Astrocyte of the cerebellum (primary cell): Measurements from ENCODE around the gene GPR150.

ENCODE experiments used
- DNase-seq: peaks from one replicate; pipeline ENCODE4 v3.0.0-alpha.2; 2011; ENCODE audit warnings: low read depth
- H3K4me3 ChIP-seq: 2 replicates; pipeline ENCODE4 v1.5.1; 2011; ENCODE audit warnings: mild to moderate bottlenecking, low read depth, low read length, moderate library complexity
- CTCF ChIP-seq: IDR thresholded peaks from 2 replicates; pipeline ENCODE4 v1.5.1; 2012; ENCODE audit warnings: low read length, low read depth, moderate library complexity, mild to moderate bottlenecking; ENCODE audit errors: missing control alignments
- in situ Hi-C: cut with HindIII; loops from 2 replicates; pipeline ENCODE4 v1.10.0; 2017; ENCODE audit warnings: low sequenced_read_pairs

The GPR150 gene

GRCh38 chr5:95595289-95595931 is 24.5 kb upstream of the GPR150 start:
- in situ Hi-C loops = no loop called here
- TF ChIP-seq CTCF = no peak
- no peak for DNase-seq
- H3K4me3 ChIP-seq = no peak overlapping the region

- no peak for TF ChIP-seq CTCF
- DNase-seq = no peak
- H3K4me3 ChIP-seq = no peak overlapping the region
- in situ Hi-C loops = no loop called here
Measured at GRCh38 chr5:95599252-95599651, 20.6 kb upstream of the GPR150 start.

GRCh38 chr5:95600557-95600956 is 19.3 kb upstream of the GPR150 start:
- no peak for DNase-seq
- in situ Hi-C loops = no loop called here
- no peak overlapping the region for H3K4me3 ChIP-seq
- no peak for TF ChIP-seq CTCF

- no peak for DNase-seq
- no peak overlapping the region for H3K4me3 ChIP-seq
- in situ Hi-C loops = no loop called here
- no peak for TF ChIP-seq CTCF
Measured at GRCh38 chr5:95605786-95606185, 14.1 kb upstream of the GPR150 start.

GRCh38 chr5:95606419-95606818 is 13.5 kb upstream of the GPR150 start:
- in situ Hi-C loops = no loop called here
- TF ChIP-seq CTCF = no peak
- no peak for DNase-seq
- no peak overlapping the region for H3K4me3 ChIP-seq

- in situ Hi-C loops = no loop called here
- no peak for DNase-seq
Measured at GRCh38 chr5:95609711-95610110, 10.2 kb upstream of the GPR150 start.

More at GRCh38 chr5:95609711-95610110, 10.2 kb upstream of the GPR150 start:
- TF ChIP-seq CTCF = no peak
- H3K4me3 ChIP-seq = no peak overlapping the region
